Uterus (tissue), 2 donors: Measurements from ENCODE around the gene TMEM97.

Experiments
- POLR2A ChIP-seq, 2 donors: fragments of 450-650 bp; IDR thresholded peaks; one replicate each; pipeline ENCODE4 v1.6.1; 2016; ENCODE audit warnings: antibody characterized with exemption in 2 of 2, mild to moderate bottlenecking in 1 of 2, moderate library complexity in 1 of 2
- TF ChIP-seq, protein P1 (sequence below), 4 experiments: fragments of 200-600 bp in 2 of 4; fragments of 450-650 bp in 2 of 4; sonication (generic) in 2 of 4; IDR thresholded peaks; one replicate each; pipeline ENCODE4 v1.5.1; 2016 to 2019; ENCODE audit warnings: antibody characterized with exemption in 4 of 4, mild to moderate bottlenecking in 2 of 4, moderate library complexity in 1 of 4

DNA sequence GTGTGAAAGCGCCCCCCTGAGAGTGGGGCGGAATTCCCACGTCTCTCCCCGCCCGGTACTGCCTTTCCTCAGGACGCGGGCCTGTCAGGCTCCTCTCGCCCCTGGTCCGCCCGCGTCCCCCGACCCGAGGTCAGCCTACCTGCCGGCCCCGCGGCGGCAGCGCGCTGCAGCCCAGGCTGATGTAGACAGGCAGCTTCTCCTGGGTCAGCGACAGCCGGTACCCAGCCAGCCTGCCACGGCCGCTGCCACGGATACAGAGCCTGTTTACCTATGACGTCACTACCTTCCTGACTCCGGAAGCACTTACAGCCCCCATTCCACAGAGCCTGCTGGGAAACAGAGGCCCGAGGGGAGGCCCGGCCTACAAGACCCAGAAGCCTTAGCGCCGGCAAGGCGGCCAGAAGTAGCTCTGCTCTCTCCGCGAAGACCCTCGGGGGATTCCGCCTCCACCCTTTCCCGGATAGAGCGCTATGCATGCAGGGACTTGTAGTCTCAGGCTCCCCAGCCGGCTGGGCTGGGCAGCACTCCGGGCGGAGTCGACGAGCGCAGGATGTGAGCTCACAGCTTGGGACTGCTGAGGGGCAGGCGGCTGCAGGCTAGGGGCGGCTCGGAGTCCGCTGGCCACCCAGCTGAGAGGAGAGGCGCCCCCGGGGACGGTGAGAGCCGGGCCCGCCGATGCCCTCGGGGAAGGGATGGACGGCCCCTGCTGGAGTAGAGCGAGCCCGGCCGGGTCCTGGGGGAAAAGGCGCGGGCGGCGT is 16.4 kb downstream of the TMEM97 start, which contains the start of the genes IFT20 and TNFAIP1:
- TF ChIP-seq POLR2A (IDR thresholded peaks at IDR 0.05): peak; percentile 87 to 98
- TF ChIP-seq, protein P1, sequence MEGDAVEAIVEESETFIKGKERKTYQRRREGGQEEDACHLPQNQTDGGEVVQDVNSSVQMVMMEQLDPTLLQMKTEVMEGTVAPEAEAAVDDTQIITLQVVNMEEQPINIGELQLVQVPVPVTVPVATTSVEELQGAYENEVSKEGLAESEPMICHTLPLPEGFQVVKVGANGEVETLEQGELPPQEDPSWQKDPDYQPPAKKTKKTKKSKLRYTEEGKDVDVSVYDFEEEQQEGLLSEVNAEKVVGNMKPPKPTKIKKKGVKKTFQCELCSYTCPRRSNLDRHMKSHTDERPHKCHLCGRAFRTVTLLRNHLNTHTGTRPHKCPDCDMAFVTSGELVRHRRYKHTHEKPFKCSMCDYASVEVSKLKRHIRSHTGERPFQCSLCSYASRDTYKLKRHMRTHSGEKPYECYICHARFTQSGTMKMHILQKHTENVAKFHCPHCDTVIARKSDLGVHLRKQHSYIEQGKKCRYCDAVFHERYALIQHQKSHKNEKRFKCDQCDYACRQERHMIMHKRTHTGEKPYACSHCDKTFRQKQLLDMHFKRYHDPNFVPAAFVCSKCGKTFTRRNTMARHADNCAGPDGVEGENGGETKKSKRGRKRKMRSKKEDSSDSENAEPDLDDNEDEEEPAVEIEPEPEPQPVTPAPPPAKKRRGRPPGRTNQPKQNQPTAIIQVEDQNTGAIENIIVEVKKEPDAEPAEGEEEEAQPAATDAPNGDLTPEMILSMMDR (IDR thresholded peaks at IDR 0.05): peak in 2 of 4 experiments; percentile 16 to 38
